Neutrophil (primary cell): ENCODE measurements around the gene OLFML2B.

ENCODE experiments used
- H3K27ac ChIP-seq: fragments of 200-600 bp; sonication (generic); 2 replicates; pipeline ENCODE4 v1.5.1; 2016; ENCODE audit warnings: mild to moderate bottlenecking, moderate library complexity
- H3K27me3 ChIP-seq: fragments of 200-600 bp; sonication (generic); 2 replicates; pipeline ENCODE4 v1.6.0; 2016; ENCODE audit warnings: mild to moderate bottlenecking
- H3K36me3 ChIP-seq: fragments of 200-600 bp; sonication (generic); 2 replicates; pipeline ENCODE4 v1.5.1; 2017
- H3K4me1 ChIP-seq, 2 experiments: fragments of 200-600 bp in 1 of 2; sonication (generic) in 1 of 2; 1 replicate in 1 of 2; 2 replicates in 1 of 2; pipeline versions ENCODE4 v1.5.1 to v1.6.1; 2013 to 2016; ENCODE audit warnings: low read depth in 1 of 2, low read length in 1 of 2, mild to moderate bottlenecking in 1 of 2, moderate library complexity in 1 of 2; ENCODE audit not compliant: control insufficient read depth in 1 of 2, insufficient read depth in 1 of 2
- H3K4me3 ChIP-seq, 2 experiments: fragments of 200-600 bp in 1 of 2; sonication (generic) in 1 of 2; 1 replicate in 1 of 2; 2 replicates in 1 of 2; pipeline ENCODE4 v1.5.1; 2013 to 2016; ENCODE audit warnings: low read depth in 1 of 2, low read length in 1 of 2, mild to moderate bottlenecking in 1 of 2, moderate library complexity in 1 of 2
- H3K9me3 ChIP-seq: fragments of 200-600 bp; sonication (generic); 2 replicates; pipeline ENCODE4 v1.5.1; 2016
- TF ChIP-seq, protein P1 (sequence below): fragments of 200-600 bp; sonication (generic); IDR thresholded peaks from 2 replicates; pipeline ENCODE4 v1.5.1; 2016; ENCODE audit warnings: antibody characterized with exemption

OLFML2B gene

GRCh38 chr1:161985301-161985822 is 38.3 kb downstream of the OLFML2B start:
- H3K36me3 ChIP-seq = no peaks in the 10 kb centered on the region
- no peak overlapping the region for H3K4me3 ChIP-seq
- no peaks in the 10 kb centered on the region for H3K27me3 ChIP-seq
- no peak overlapping the region for H3K27ac ChIP-seq
- peaks cover 22 to 23% of the 10 kb centered on the region in 2 experiments for H3K4me1 ChIP-seq
- no peaks in the 10 kb centered on the region for H3K9me3 ChIP-seq
- TF ChIP-seq, protein P1, sequence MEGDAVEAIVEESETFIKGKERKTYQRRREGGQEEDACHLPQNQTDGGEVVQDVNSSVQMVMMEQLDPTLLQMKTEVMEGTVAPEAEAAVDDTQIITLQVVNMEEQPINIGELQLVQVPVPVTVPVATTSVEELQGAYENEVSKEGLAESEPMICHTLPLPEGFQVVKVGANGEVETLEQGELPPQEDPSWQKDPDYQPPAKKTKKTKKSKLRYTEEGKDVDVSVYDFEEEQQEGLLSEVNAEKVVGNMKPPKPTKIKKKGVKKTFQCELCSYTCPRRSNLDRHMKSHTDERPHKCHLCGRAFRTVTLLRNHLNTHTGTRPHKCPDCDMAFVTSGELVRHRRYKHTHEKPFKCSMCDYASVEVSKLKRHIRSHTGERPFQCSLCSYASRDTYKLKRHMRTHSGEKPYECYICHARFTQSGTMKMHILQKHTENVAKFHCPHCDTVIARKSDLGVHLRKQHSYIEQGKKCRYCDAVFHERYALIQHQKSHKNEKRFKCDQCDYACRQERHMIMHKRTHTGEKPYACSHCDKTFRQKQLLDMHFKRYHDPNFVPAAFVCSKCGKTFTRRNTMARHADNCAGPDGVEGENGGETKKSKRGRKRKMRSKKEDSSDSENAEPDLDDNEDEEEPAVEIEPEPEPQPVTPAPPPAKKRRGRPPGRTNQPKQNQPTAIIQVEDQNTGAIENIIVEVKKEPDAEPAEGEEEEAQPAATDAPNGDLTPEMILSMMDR = no peak

DNA sequence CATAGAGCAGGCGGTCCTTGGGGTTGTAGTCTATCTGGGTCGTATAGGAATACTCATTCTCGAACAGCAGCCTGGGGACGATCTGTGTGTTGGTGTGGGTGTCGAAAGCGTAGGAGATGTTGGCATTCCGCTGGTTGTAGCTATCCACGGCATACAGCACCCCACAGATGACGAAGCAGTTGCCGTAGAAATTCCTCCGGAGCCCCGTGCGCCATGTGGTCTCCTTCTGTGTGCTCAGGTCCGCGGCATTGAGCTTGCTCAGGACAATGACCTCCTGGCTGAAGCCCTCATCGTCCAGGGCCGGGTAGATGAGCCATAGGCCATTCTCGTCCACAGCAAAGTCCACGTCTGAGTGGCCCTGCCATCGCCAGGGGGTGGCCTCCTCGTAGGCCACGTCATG is 39.9 kb downstream of the OLFML2B start:
- no peak overlapping the region for H3K4me3 ChIP-seq

DNA sequence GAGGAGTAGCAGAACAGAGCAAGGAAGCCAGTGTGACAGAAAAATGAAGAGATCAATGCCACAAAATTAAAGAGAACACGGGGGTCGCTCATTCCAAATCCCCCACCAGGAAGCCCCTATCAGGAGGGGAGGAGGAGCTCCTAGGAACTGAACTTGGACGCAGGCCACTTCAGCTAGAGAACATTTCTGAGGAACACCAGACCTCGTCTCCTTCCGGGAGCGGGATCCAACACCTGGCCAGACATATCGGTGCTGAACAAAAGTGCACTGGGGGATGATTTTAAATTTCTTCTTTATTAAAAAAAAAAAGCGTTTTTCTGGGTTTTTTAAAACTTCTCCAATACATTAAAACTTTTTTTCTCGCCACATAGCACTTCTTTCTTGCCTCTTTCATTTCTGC is 40.8 kb downstream of the OLFML2B start:
- TF ChIP-seq, protein P1 = no peak
- H3K27me3 ChIP-seq = no peaks in the 10 kb centered on the region
- no peaks in the 10 kb centered on the region for H3K9me3 ChIP-seq
- H3K4me3 ChIP-seq = no peak overlapping the region
- no peak overlapping the region for H3K27ac ChIP-seq
- no peaks in the 10 kb centered on the region for H3K4me1 ChIP-seq
- no peaks in the 10 kb centered on the region for H3K36me3 ChIP-seq

More for the DNA sequence above, 39.9 kb downstream of the OLFML2B start:
- Histone ChIP-seq H3K4me1 (peaks cover 6 to 7% of the 10 kb centered on the region in 2 experiments), H3K27me3 (no peaks in the 10 kb centered on the region), H3K9me3 (no peaks in the 10 kb centered on the region), H3K36me3 (no peaks in the 10 kb centered on the region), H3K27ac (no peak overlapping the region)
- TF ChIP-seq, protein P1 = no peak

GRCh38 chr1:161982507-161982895 is 41.2 kb downstream of the OLFML2B start:
- no peaks in the 10 kb centered on the region for H3K4me1 ChIP-seq
- no peak overlapping the region for H3K4me3 ChIP-seq
- H3K36me3 ChIP-seq = no peaks in the 10 kb centered on the region
- H3K27ac ChIP-seq = no peak overlapping the region
- H3K27me3 ChIP-seq = no peaks in the 10 kb centered on the region
- TF ChIP-seq, protein P1 = no peak
- no peaks in the 10 kb centered on the region for H3K9me3 ChIP-seq

- Histone ChIP-seq H3K9me3 (no peaks in the 10 kb centered on the region), H3K4me1 (no peaks in the 10 kb centered on the region), H3K27ac (no peak overlapping the region), H3K36me3 (no peaks in the 10 kb centered on the region), H3K27me3 (no peaks in the 10 kb centered on the region), H3K4me3 (no peak overlapping the region)
- TF ChIP-seq, protein P1 = no peak
Observed at GRCh38 chr1:161981735-161982506, 41.7 kb downstream of the OLFML2B start.
